Measurements from ENCODE around the gene UCHL5.

DNA sequence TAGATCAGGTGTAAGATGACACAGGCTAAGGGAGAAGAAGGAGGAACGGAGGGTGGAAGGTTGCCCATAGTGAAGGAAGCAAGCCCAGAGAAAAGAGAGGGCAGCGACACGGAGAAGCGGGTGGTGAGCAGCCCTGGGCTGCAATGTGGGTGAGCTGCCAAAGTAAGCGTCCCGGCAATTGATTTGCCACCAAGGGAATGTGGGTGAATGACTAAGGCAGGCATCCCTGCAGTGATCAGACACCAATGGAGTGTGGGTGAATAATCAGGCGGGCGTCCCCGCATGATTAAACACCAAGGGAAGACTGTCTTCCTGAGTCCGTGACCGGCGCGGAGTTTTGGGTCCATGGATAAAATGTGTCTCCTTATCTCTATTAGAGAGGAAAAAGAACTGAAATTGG is 79.6 kb downstream of the UCHL5 start:
- TF ChIP-seq, protein P1, sequence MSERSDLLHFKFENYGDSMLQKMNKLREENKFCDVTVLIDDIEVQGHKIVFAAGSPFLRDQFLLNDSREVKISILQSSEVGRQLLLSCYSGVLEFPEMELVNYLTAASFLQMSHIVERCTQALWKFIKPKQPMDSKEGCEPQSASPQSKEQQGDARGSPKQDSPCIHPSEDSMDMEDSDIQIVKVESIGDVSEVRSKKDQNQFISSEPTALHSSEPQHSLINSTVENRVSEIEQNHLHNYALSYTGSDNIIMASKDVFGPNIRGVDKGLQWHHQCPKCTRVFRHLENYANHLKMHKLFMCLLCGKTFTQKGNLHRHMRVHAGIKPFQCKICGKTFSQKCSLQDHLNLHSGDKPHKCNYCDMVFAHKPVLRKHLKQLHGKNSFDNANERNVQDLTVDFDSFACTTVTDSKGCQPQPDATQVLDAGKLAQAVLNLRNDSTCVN (tag by site-specific recombination; optimal IDR thresholded peaks at IDR 0.05) = no peak
- no peak for TF ChIP-seq ZNF174 (tag by site-specific recombination; IDR thresholded peaks at IDR 0.05)
- TF ChIP-seq, protein P2, sequence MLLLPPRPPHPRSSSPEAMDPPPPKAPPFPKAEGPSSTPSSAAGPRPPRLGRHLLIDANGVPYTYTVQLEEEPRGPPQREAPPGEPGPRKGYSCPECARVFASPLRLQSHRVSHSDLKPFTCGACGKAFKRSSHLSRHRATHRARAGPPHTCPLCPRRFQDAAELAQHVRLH (tag by site-specific recombination; IDR thresholded peaks at IDR 0.05) = no peak
- TF ChIP-seq, protein P3, sequence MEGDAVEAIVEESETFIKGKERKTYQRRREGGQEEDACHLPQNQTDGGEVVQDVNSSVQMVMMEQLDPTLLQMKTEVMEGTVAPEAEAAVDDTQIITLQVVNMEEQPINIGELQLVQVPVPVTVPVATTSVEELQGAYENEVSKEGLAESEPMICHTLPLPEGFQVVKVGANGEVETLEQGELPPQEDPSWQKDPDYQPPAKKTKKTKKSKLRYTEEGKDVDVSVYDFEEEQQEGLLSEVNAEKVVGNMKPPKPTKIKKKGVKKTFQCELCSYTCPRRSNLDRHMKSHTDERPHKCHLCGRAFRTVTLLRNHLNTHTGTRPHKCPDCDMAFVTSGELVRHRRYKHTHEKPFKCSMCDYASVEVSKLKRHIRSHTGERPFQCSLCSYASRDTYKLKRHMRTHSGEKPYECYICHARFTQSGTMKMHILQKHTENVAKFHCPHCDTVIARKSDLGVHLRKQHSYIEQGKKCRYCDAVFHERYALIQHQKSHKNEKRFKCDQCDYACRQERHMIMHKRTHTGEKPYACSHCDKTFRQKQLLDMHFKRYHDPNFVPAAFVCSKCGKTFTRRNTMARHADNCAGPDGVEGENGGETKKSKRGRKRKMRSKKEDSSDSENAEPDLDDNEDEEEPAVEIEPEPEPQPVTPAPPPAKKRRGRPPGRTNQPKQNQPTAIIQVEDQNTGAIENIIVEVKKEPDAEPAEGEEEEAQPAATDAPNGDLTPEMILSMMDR (tag by site-specific recombination; IDR thresholded peaks at IDR 0.05) = no peak
- no peak for TF ChIP-seq TCF7L2 (IDR thresholded peaks at IDR 0.05; ENCODE audit: borderline replicate concordance, low read depth, low read length)
- no peak for TF ChIP-seq ZBTB48 (tag by site-specific recombination; IDR thresholded peaks at IDR 0.05)
- TF ChIP-seq, protein P4, sequence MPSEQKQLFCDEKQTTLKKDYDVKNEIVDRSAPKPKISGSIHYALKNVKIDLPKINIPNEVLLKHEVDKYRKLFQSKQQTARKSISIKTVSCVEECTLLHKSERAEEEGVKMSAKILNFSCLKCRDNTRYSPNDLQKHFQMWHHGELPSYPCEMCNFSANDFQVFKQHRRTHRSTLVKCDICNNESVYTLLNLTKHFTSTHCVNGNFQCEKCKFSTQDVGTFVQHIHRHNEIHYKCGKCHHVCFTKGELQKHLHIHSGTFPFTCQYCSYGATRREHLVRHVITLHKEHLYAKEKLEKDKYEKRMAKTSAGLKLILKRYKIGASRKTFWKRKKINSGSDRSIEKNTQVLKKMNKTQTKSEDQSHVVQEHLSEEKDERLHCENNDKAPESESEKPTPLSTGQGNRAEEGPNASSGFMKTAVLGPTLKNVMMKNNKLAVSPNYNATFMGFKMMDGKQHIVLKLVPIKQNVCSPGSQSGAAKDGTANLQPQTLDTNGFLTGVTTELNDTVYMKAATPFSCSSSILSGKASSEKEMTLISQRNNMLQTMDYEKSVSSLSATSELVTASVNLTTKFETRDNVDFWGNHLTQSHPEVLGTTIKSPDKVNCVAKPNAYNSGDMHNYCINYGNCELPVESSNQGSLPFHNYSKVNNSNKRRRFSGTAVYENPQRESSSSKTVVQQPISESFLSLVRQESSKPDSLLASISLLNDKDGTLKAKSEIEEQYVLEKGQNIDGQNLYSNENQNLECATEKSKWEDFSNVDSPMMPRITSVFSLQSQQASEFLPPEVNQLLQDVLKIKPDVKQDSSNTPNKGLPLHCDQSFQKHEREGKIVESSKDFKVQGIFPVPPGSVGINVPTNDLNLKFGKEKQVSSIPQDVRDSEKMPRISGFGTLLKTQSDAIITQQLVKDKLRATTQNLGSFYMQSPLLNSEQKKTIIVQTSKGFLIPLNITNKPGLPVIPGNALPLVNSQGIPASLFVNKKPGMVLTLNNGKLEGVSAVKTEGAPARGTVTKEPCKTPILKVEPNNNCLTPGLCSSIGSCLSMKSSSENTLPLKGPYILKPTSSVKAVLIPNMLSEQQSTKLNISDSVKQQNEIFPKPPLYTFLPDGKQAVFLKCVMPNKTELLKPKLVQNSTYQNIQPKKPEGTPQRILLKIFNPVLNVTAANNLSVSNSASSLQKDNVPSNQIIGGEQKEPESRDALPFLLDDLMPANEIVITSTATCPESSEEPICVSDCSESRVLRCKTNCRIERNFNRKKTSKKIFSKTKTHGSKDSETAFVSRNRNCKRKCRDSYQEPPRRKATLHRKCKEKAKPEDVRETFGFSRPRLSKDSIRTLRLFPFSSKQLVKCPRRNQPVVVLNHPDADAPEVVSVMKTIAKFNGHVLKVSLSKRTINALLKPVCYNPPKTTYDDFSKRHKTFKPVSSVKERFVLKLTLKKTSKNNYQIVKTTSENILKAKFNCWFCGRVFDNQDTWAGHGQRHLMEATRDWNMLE (tag by site-specific recombination; conservative IDR thresholded peaks at IDR 0.05; ENCODE audit: low read depth) = no peak
- no peak for TF ChIP-seq SP2 (tag by site-specific recombination; IDR thresholded peaks at IDR 0.05)
- no peak for TF ChIP-seq BCL11A (tag by site-specific recombination; IDR thresholded peaks at IDR 0.05; ENCODE audit: low read depth)
- no peak for TF ChIP-seq ZNF747 (tag by site-specific recombination; IDR thresholded peaks at IDR 0.05)
